GM21619 (cell line): ENCODE measurements around the gene DRP2.
"Not testable (repeated sequence)": the region's sequence is repeated elsewhere in the genome, so short reads cannot be mapped to it uniquely, and the experiment has no call there.

ENCODE experiments used
- ATAC-seq: cut with Tn5 transposase; IDR thresholded peaks from one replicate; pipeline ENCODE4 v1.9.1; 2021; ENCODE audit not compliant: unreplicated experiment

Gene DRP2, protein sequence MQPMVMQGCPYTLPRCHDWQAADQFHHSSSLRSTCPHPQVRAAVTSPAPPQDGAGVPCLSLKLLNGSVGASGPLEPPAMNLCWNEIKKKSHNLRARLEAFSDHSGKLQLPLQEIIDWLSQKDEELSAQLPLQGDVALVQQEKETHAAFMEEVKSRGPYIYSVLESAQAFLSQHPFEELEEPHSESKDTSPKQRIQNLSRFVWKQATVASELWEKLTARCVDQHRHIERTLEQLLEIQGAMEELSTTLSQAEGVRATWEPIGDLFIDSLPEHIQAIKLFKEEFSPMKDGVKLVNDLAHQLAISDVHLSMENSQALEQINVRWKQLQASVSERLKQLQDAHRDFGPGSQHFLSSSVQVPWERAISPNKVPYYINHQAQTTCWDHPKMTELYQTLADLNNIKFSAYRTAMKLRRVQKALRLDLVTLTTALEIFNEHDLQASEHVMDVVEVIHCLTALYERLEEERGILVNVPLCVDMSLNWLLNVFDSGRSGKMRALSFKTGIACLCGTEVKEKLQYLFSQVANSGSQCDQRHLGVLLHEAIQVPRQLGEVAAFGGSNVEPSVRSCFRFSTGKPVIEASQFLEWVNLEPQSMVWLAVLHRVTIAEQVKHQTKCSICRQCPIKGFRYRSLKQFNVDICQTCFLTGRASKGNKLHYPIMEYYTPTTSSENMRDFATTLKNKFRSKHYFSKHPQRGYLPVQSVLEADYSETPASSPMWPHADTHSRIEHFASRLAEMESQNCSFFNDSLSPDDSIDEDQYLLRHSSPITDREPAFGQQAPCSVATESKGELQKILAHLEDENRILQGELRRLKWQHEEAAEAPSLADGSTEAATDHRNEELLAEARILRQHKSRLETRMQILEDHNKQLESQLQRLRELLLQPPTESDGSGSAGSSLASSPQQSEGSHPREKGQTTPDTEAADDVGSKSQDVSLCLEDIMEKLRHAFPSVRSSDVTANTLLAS

DNA sequence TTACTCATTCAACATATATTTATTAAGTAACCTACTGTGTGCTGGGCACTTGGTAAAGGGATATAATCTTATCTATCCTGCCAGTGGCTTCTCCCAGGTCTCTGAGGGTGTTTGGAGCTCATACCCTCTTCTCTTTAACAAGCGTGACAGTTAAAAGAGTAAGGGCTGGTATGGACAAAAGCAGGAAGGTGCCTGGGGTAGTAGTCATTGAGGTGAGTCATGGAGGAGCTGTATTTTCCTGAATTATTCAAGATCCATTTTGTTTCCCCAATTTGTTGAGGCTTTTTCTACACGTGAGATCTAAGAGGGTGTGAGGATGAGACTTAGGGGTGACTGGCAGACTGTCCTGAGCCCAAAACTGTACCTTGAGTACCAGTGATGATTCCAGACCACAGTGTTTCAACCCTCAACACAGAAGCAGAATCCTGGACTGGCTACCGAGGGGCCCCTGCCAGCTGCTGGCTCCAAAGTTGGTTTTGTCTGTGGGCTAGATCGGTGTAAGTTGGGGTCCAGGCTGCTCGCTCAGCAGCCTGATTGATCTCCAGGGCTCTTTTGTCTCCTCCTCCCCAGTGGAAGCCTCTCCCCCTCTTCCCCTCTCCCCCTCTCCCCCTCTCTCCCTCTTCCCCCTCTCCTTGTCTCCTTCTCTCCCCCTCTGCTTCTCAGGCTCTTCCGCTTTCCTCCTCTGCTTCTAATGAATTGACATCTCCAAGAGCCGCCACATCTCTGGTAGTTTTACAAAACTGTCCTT lies at the start of gene DRP2:
TSS of gene DRP2 (plus strand) at position 671 of the 748 bp plus-strand sequence. CDS start 11,862 bp downstream, outside the sequence.
- ATAC-seq = no peak

- ATAC-seq = no peak
These were observed 47.6 kb upstream of the DRP2 start for GRCh38 chrX:101171883-101172400.

- ATAC-seq = no peak
These were observed 43.1 kb upstream of the DRP2 start for GRCh38 chrX:101176439-101176838.

DNA sequence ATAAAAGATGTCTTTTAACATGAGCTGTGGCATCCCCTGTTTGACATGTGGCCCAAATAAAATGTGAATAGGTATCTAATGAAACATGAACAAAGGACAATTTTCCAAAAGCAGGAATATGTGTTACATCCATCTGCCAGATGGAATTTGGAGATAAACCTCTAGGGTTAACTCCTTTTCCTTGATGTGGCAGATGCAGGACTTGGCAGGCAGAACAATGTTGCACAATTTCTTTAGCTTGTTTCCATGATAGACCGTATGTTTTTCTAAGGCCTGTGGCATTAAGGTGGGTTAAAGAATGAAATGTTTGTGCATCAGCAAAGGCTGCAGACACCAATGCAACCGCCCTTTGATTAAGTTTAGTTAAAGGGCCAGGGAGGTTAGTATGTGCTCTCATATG lies 34.7 kb upstream of the DRP2 start:
- ATAC-seq = not testable (repeated sequence)

DNA sequence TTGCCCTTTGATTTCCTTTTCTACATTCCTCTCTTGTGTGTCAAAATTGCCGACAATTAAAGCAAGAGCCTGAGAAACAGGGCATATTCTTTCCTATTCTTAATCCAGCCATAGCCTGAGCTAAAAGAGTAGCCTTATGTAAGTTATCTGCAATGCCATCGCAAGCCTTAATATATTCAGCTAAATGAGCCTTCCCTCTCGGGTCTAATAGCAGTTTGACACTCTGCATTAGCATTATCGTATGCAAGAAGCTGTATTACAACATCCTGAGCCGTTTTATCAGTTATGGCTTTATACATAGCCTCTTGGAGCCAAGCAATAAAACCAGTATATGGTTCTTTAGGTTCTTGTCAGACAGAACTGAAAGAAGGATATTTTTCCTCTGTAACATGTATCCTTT lies 31.6 kb upstream of the DRP2 start:
- ATAC-seq = not testable (repeated sequence)

GRCh38 chrX:101190736-101191135 lies 28.9 kb upstream of the DRP2 start:
- no peak for ATAC-seq

DNA sequence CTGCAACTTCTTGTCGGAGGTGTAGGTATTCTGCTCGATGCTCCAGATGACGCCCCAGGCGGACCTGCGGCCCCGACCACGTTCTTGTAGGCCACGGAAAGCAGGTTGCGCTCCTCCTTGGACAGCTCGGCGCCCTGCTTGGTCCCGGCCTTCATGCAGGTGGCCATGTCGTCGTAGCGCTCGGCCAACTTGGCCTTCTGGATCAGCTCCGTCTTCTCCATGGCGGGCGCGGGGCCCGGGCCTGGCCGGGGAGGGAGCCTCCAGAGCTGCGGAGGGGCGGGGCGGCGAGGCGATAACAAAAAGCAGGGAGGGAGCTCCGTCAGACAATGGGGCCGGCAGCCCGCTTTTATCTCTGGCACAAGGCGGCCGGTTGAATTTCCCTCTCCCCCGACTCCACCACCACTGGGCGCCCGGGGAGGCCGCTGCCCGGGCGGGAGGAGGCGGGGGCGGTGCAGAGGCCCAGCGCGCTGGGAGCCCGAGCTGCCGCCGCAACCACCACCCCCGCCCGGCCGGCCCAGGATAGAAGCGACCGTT lies 28.3 kb upstream of the DRP2 start:
- ATAC-seq = no peak

DNA sequence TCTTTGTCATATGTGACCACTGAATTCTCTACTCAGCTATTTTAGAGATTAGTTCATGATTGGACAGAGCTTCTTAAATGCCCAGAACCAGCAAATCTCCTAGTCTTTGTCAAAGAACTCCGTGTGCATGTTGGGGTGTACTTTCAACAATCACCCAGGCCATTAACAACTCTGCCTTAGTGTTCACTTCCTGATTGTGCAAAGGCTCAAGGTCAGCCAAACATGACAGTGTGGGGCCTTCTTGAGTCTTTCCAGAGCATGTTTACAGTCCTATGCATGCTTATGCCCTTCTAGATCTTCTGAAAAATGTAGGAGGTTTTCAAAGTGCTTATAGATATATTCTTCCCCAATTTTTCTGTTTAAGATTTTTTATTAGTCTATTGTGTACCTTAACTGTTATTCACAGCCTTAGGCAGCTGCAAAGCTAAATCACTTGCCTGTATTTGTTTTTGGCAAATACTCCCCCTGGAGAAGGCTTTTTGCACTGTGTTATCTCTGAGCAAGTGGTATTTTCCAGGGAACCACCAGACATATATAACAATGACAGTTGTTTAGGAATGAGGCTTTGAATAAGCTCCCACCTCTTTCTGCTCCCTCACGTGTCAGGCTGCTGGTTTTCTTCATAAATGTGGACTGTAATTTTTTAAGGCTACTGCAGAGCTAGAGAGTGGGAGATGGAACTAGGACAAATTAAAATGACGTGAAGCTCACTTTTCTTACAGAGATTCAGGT lies 24.0 kb upstream of the DRP2 start:
- ATAC-seq = no peak

DNA sequence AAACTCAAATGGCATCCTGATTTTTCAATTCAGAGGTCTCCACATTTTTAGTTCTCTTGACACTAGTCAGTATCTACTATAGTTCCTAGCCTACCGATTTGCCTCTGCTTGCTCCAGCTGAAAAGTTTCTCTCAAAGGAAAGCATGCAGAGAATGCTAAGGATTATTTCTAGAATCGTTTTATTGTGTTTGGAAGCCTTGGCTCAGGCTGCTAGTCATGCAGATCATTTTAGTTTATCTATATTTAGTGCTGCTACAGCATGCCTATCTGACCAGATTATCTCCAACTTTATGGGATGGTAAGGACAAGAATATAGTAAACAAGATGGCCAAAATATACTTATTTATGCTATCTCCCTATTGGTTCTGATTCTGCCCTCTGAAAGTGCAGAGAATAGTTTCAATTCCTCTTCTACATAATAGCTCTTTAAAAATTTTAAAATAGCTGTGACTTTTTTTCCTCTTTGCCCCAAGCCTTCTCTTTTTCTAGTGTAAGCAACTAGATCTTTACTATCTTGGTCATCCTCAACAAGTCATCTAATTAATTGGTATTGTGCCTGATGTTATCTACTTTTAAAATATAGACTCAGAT lies 15.7 kb upstream of the DRP2 start:
- ATAC-seq = no peak

DNA sequence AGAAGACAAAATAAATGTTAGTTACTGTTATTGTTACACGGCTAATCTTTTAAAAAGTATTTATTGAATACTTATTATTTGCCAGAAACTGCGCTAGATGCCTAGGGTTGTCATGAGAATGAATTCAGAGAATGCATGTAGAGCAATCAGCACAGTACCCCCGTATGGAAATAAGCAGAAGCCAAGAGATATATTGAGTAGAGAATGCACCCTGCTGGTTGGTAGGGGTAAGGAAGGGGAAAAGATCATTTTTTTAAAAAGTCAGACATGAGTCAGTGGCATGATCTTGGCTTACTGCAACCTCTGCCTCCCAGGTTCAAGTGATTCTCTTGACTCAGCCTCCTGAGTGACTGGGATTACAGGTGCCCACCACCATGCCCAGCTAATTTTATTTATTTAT lies 13.1 kb upstream of the DRP2 start:
- peak; percentile 75 for ATAC-seq

DNA sequence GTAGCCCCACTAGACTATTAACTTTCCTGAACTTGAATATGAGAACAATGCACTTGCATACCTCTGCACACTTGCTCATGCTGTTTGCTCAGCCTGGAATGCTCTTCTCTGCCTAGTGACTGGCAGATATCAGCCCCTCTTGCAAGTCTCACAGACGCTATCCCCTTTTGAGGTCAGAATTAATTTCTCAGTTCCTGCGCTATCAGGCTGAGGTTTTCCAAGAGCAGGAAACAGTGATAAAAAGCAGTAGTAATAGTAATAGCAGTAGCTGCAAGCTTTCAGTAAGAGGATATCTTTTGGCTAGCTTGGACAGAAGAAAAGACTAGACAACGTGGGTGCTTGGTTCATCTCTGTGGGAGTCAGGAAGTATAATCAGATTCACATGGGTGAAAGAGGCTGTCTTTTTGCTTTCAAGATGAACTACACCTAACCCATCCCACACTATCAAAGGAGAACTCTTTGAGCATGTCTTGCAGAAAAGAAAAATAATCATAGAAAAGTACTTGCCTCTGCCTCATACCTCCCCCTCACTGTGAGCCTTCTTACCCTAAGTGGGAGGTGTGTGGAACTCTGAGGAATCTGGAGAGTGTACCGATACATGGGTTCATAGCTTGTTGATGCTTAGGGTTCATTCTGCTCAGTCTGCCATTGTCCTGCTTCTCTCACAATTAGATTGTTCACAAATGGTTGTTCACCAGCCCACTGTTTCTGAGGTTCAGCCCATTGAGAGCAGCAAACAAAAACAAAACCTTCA lies 11.3 kb upstream of the DRP2 start:
- ATAC-seq = no peak

DNA sequence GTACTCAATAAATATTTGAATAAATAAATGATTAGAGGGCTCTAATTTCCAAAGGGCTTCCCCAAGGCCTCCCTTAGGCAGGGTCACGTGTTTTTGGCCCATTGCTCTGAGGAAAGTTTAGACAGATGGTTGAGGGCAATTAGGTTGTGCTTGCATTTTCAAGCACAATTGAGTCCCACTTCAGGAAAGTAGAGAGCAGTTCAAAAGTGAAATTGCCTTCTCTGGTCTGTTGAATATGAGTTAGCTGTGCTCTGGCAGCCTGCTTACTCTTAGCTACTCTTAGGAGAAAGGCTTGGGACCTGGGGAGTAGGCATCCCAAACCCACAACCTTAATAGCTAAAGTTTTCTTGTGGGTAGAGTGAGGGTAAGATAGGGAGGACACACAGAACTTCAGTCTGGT lies 9.0 kb upstream of the DRP2 start:
- no peak for ATAC-seq

DNA sequence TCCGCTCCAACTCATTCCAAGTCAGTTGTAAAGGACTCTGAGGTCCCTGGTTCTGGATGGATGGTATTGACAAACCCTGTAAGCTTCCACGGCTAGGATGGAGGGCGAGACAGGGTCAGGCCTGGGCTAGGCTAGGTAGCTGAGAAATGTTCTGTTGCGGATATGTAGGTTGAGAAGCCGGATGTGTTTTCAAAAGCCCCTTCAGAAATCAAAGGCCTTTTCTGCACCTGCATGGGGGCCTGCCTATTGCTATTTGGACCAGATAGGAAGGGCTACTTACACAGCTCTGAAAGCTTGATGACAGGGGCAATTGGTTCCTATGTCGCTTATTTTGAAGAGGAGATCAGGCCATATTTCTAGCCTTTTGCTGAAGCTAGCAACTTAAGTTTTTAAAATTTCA lies 1.9 kb upstream of the DRP2 start:
- no peak for ATAC-seq

- ATAC-seq = no peak
These were observed 319 bp downstream of the DRP2 start for GRCh38 chrX:101219864-101220346.

DNA sequence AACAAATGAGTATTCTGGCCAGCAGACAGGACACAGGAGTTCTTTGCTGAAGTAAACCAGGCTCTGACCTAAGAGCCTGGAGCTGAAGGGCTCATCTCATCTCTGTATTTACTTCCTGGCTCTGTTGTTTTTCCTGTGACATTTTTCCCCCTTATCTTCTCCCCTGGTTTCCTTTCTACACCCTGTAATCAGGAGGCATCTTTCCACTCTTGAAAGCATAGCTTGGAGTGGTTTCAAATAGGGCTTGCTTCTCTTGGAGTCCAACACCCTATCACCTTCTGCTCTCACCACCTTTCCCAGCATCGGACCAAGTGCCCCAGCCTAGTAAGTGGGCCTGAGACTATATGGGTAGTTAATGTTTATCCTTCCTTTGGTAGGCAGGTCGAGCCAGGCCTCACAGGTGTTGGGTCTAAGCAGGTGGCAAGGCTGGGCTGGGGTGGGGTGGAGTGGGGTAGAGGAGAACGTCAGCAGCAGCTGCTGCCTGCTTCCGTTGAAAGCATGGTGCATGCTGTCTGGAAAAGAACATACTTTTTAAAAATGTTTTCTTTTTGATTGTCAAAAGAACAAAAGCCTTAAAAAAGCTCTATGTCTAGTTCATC lies 1.2 kb downstream of the DRP2 start:
- ATAC-seq = no peak

DNA sequence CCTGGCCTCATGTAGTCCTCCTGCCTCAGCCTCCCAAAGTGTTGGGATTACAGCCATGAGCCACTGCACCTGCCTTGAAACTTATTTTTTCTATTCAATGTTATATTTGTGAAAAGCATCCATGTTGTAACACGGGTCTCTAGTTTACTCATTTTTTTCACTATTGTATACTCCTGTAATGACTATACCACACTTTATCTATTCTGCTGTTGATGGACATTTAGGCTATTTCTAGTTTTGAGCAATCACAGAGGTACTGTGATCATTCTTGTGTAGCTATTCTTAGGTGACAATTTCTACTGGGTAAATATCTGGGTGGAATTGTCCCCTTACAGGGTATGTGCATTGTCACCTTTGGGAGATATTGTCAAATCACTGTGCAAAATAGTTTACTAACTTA lies 3.6 kb downstream of the DRP2 start:
- no peak for ATAC-seq

GRCh38 chrX:101229170-101229569 lies 9.6 kb downstream of the DRP2 start:
- ATAC-seq = no peak

DNA sequence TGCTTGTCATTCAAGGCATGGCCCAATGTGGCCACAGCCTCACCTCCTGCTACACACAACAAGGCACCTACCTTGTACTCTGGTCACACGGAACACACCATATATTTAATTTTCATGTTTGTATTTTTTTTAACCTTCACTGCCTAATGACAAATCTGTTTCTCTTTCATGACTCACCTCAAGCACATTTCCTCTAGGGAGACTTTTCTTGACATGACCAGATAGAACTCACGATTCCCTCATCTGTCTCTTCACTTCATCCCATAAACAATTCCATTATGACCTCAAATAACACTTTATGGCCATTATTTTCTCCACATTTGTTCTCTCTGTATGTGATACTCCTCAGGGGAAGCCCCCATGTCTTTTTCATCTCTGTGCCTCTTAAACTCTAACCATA lies 11.1 kb downstream of the DRP2 start:
- ATAC-seq = no peak
